ENCODE results near the gene SLC13A5.

DNA sequence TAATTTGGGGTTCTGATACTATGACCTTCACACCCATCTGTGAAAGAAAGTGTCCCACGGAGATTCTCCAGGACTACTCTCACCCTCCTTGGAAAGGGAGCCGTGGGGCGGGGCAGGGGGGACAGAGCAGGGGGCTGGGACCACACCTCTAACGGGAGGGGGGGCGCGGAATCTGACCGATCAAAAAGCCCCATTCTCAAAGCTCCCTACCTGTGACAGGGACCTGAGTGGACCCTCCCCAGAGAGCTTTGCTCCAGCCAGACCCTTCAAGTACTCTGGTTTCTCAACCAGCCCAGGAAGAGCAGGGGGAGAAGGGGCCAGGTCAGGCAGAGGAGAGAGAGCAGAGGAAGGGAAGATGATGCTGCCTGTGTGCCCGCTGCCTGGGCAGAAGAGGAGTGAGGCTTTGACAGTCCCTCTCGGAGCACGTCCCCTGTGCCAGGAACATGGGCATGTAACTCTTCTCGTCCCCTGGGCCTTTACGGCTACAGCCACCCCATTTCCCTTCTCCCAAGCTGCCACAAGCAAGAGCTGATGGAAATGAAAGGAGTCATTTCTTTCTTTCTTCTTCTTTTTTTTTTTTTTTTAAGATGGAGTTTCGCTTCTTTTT is 43.4 kb upstream of the SLC13A5 start:
- TF ChIP-seq, protein P1, sequence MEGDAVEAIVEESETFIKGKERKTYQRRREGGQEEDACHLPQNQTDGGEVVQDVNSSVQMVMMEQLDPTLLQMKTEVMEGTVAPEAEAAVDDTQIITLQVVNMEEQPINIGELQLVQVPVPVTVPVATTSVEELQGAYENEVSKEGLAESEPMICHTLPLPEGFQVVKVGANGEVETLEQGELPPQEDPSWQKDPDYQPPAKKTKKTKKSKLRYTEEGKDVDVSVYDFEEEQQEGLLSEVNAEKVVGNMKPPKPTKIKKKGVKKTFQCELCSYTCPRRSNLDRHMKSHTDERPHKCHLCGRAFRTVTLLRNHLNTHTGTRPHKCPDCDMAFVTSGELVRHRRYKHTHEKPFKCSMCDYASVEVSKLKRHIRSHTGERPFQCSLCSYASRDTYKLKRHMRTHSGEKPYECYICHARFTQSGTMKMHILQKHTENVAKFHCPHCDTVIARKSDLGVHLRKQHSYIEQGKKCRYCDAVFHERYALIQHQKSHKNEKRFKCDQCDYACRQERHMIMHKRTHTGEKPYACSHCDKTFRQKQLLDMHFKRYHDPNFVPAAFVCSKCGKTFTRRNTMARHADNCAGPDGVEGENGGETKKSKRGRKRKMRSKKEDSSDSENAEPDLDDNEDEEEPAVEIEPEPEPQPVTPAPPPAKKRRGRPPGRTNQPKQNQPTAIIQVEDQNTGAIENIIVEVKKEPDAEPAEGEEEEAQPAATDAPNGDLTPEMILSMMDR (conservative IDR thresholded peaks at IDR 0.05; ENCODE audit: low read depth, low read length): no peak
- TF ChIP-seq EZH2phosphoT487 (IDR thresholded peaks at IDR 0.05; ENCODE audit: borderline replicate concordance, low read length) (no peak), EZH2 (IDR thresholded peaks at IDR 0.05; ENCODE audit: low read length, unreplicated experiment) (no peak)

Measured in PC-3 (cell line).